Heart left ventricle (tissue), 13 donors: Measurements from ENCODE around the gene CTXN3.

Experiments
- POLR2A ChIP-seq, 2 donors: fragments of 450-650 bp; IDR thresholded peaks; one replicate each; pipeline ENCODE4 v1.6.1; 2017; ENCODE audit warnings: antibody characterized with exemption in 2 of 2, mild to moderate bottlenecking in 2 of 2, moderate library complexity in 2 of 2
- TF ChIP-seq, protein P1 (sequence below), 12 donors: fragments of 200-600 bp; sonication (generic) in 4 of 12; IDR thresholded peaks; one replicate each; pipeline versions ENCODE4 v1.5.0 to v1.8.0; 2018 to 2022; ENCODE audit warnings: antibody characterized with exemption in 12 of 12, mild to moderate bottlenecking in 5 of 12
- donor health status: ischemic (EF 13 %, LVEDD 7.1; RV severe dilation, severe dysfunction).
- donor health status: DM: no; HTN: yes; CAD: no.
- donor health status: DM: no; HTN: no; CAD: no.
- donor health status: ischemic (EF 25% LVEDD 6.9; RV normal size, moderate dysfunction).
- donor health status: ischemic (EF 25% LVEDD 5.7; RV mildly dilated, moderate dysfunction).
- donor health status: ischemic (EF 35%, LVEDD 5.7; RV mildly dilated, moderate dysfunction).
- donor health status: nonischemic (EF 11% LVEDD 7.7; RV severe dilation, severe dysfunction).
- donor health status: DM: yes; HTN: yes; CAD: no.
- donor health status: PGD.
- donor health status: ischemic (EF 29% LVEDD 5.4; RV normal size, mild dysfunction).
- donor health status: nonischemic (EF 23%, LVEDD 6.1; RV moderate dilation, normal function).

GRCh38 chr5:127647361-127647958 is 1.4 kb upstream of the CTXN3 start:
- TF ChIP-seq, protein P1, sequence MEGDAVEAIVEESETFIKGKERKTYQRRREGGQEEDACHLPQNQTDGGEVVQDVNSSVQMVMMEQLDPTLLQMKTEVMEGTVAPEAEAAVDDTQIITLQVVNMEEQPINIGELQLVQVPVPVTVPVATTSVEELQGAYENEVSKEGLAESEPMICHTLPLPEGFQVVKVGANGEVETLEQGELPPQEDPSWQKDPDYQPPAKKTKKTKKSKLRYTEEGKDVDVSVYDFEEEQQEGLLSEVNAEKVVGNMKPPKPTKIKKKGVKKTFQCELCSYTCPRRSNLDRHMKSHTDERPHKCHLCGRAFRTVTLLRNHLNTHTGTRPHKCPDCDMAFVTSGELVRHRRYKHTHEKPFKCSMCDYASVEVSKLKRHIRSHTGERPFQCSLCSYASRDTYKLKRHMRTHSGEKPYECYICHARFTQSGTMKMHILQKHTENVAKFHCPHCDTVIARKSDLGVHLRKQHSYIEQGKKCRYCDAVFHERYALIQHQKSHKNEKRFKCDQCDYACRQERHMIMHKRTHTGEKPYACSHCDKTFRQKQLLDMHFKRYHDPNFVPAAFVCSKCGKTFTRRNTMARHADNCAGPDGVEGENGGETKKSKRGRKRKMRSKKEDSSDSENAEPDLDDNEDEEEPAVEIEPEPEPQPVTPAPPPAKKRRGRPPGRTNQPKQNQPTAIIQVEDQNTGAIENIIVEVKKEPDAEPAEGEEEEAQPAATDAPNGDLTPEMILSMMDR (IDR thresholded peaks at IDR 0.05) = no peak
- no peak for TF ChIP-seq POLR2A (IDR thresholded peaks at IDR 0.05)
